ENCODE data around the gene INSR.
"Not testable (repeated sequence)": the region's sequence is repeated elsewhere in the genome, so short reads cannot be mapped to it uniquely, and the experiment has no call there.

INSR gene

GRCh38 chr19:7227735-7228134, 66.5 kb downstream of the INSR start:
- no peak overlapping the region for H3K9ac ChIP-seq (ENCODE audit: low read length in 5 of 5)
- H3K27me3 ChIP-seq (ENCODE audit: control insufficient read depth in 5 of 5, insufficient read depth in 4 of 5, low read length in 5 of 5) = no peaks in the 10 kb centered on the region
- H3K36me3 ChIP-seq (ENCODE audit: control insufficient read depth in 5 of 5, insufficient read depth in 5 of 5, low read length in 5 of 5) = no peaks in the 10 kb centered on the region
- peaks cover 1 to 39% (median 26%) of the 10 kb centered on the region in 5 donors for H3K4me1 ChIP-seq (ENCODE audit: control insufficient read depth in 5 of 5, insufficient read depth in 5 of 5, low read length in 5 of 5)
- no peak overlapping the region for H3K27ac ChIP-seq (ENCODE audit: low read depth, low read length)
- H3K4me3 ChIP-seq (ENCODE audit: low read depth in 1 of 5, low read length in 5 of 5) = no peak overlapping the region
- no peaks in the 10 kb centered on the region for H3K9me3 ChIP-seq (ENCODE audit: control insufficient read depth in 5 of 5, low read length in 5 of 5)

- H3K9ac ChIP-seq (ENCODE audit: low read length in 5 of 5); H3K27me3 ChIP-seq (ENCODE audit: control insufficient read depth in 5 of 5, insufficient read depth in 4 of 5, low read length in 5 of 5); H3K36me3 ChIP-seq (ENCODE audit: control insufficient read depth in 5 of 5, insufficient read depth in 5 of 5, low read length in 5 of 5); H3K4me3 ChIP-seq (ENCODE audit: low read depth in 1 of 5, low read length in 5 of 5); H3K9me3 ChIP-seq (ENCODE audit: control insufficient read depth in 5 of 5, low read length in 5 of 5); H3K27ac ChIP-seq (ENCODE audit: low read depth, low read length): not testable (repeated sequence)
- peaks cover 1 to 41% (median 29%) of the 10 kb centered on the region in 5 donors for H3K4me1 ChIP-seq (ENCODE audit: control insufficient read depth in 5 of 5, insufficient read depth in 5 of 5, low read length in 5 of 5)
Measured at GRCh38 chr19:7227149-7227548, 67.1 kb downstream of the INSR start.

GRCh38 chr19:7226739-7227138, 67.5 kb downstream of the INSR start:
- H3K36me3 ChIP-seq (ENCODE audit: control insufficient read depth in 5 of 5, insufficient read depth in 5 of 5, low read length in 5 of 5) = no peaks in the 10 kb centered on the region
- H3K27me3 ChIP-seq (ENCODE audit: control insufficient read depth in 5 of 5, insufficient read depth in 4 of 5, low read length in 5 of 5) = no peaks in the 10 kb centered on the region
- peaks cover 1 to 42% (median 29%) of the 10 kb centered on the region in 5 donors for H3K4me1 ChIP-seq (ENCODE audit: control insufficient read depth in 5 of 5, insufficient read depth in 5 of 5, low read length in 5 of 5)
- no peak overlapping the region for H3K9ac ChIP-seq (ENCODE audit: low read length in 5 of 5)
- no peak overlapping the region for H3K27ac ChIP-seq (ENCODE audit: low read depth, low read length)
- H3K9me3 ChIP-seq (ENCODE audit: control insufficient read depth in 5 of 5, low read length in 5 of 5) = no peaks in the 10 kb centered on the region
- no peak overlapping the region for H3K4me3 ChIP-seq (ENCODE audit: low read depth in 1 of 5, low read length in 5 of 5)

GRCh38 chr19:7225741-7226140, 68.5 kb downstream of the INSR start:
- H3K9ac ChIP-seq (ENCODE audit: low read length in 5 of 5) = no peak overlapping the region
- H3K4me1 ChIP-seq (ENCODE audit: control insufficient read depth in 5 of 5, insufficient read depth in 5 of 5, low read length in 5 of 5) = peaks cover 0 to 39% (median 26%) of the 10 kb centered on the region in 5 donors
- no peaks in the 10 kb centered on the region for H3K36me3 ChIP-seq (ENCODE audit: control insufficient read depth in 5 of 5, insufficient read depth in 5 of 5, low read length in 5 of 5)
- H3K27me3 ChIP-seq (ENCODE audit: control insufficient read depth in 5 of 5, insufficient read depth in 4 of 5, low read length in 5 of 5) = no peaks in the 10 kb centered on the region
- H3K4me3 ChIP-seq (ENCODE audit: low read depth in 1 of 5, low read length in 5 of 5) = no peak overlapping the region
- H3K9me3 ChIP-seq (ENCODE audit: control insufficient read depth in 5 of 5, low read length in 5 of 5) = no peaks in the 10 kb centered on the region
- H3K27ac ChIP-seq (ENCODE audit: low read depth, low read length) = no peak overlapping the region

- H3K9ac ChIP-seq (ENCODE audit: low read length in 5 of 5) = no peak overlapping the region
- H3K4me3 ChIP-seq (ENCODE audit: low read depth in 1 of 5, low read length in 5 of 5) = peak overlapping the region in 1 of 5 donors; percentile 4
- H3K4me1 ChIP-seq (ENCODE audit: control insufficient read depth in 5 of 5, insufficient read depth in 5 of 5, low read length in 5 of 5) = peaks cover 0 to 32% (median 22%) of the 10 kb centered on the region in 5 donors
- H3K9me3 ChIP-seq (ENCODE audit: control insufficient read depth in 5 of 5, low read length in 5 of 5) = no peaks in the 10 kb centered on the region
- H3K27me3 ChIP-seq (ENCODE audit: control insufficient read depth in 5 of 5, insufficient read depth in 4 of 5, low read length in 5 of 5) = no peaks in the 10 kb centered on the region
- no peaks in the 10 kb centered on the region for H3K36me3 ChIP-seq (ENCODE audit: control insufficient read depth in 5 of 5, insufficient read depth in 5 of 5, low read length in 5 of 5)
- peak overlapping the region; percentile 65 for H3K27ac ChIP-seq (ENCODE audit: low read depth, low read length)
Measured at GRCh38 chr19:7224995-7225394, 69.2 kb downstream of the INSR start.

GRCh38 chr19:7224209-7224686, 70.0 kb downstream of the INSR start:
- H3K36me3 ChIP-seq (ENCODE audit: control insufficient read depth in 5 of 5, insufficient read depth in 5 of 5, low read length in 5 of 5) = no peaks in the 10 kb centered on the region
- peak overlapping the region; percentile 65 for H3K27ac ChIP-seq (ENCODE audit: low read depth, low read length)
- peak overlapping the region in 2 of 5 donors; percentile 8 to 38 for H3K9ac ChIP-seq (ENCODE audit: low read length in 5 of 5)
- H3K4me3 ChIP-seq (ENCODE audit: low read depth in 1 of 5, low read length in 5 of 5) = peak overlapping the region in 4 of 5 donors; percentile 4 to 37 (median 33)
- peaks cover 0 to 31% (median 21%) of the 10 kb centered on the region in 5 donors for H3K4me1 ChIP-seq (ENCODE audit: control insufficient read depth in 5 of 5, insufficient read depth in 5 of 5, low read length in 5 of 5)
- no peaks in the 10 kb centered on the region for H3K9me3 ChIP-seq (ENCODE audit: control insufficient read depth in 5 of 5, low read length in 5 of 5)
- no peaks in the 10 kb centered on the region for H3K27me3 ChIP-seq (ENCODE audit: control insufficient read depth in 5 of 5, insufficient read depth in 4 of 5, low read length in 5 of 5)

- H3K4me1 ChIP-seq (ENCODE audit: control insufficient read depth in 5 of 5, insufficient read depth in 5 of 5, low read length in 5 of 5) = peaks cover 0 to 31% (median 21%) of the 10 kb centered on the region in 5 donors
- no peaks in the 10 kb centered on the region for H3K27me3 ChIP-seq (ENCODE audit: control insufficient read depth in 5 of 5, insufficient read depth in 4 of 5, low read length in 5 of 5)
- no peaks in the 10 kb centered on the region for H3K9me3 ChIP-seq (ENCODE audit: control insufficient read depth in 5 of 5, low read length in 5 of 5)
- no peak overlapping the region for H3K4me3 ChIP-seq (ENCODE audit: low read depth in 1 of 5, low read length in 5 of 5)
- H3K36me3 ChIP-seq (ENCODE audit: control insufficient read depth in 5 of 5, insufficient read depth in 5 of 5, low read length in 5 of 5) = no peaks in the 10 kb centered on the region
- H3K27ac ChIP-seq (ENCODE audit: low read depth, low read length) = no peak overlapping the region
- no peak overlapping the region for H3K9ac ChIP-seq (ENCODE audit: low read length in 5 of 5)
Measured at GRCh38 chr19:7223429-7223828, 70.8 kb downstream of the INSR start.

- H3K9me3 ChIP-seq (ENCODE audit: control insufficient read depth in 5 of 5, low read length in 5 of 5) = no peaks in the 10 kb centered on the region
- H3K27ac ChIP-seq (ENCODE audit: low read depth, low read length) = no peak overlapping the region
- no peaks in the 10 kb centered on the region for H3K27me3 ChIP-seq (ENCODE audit: control insufficient read depth in 5 of 5, insufficient read depth in 4 of 5, low read length in 5 of 5)
- no peak overlapping the region for H3K4me3 ChIP-seq (ENCODE audit: low read depth in 1 of 5, low read length in 5 of 5)
- H3K36me3 ChIP-seq (ENCODE audit: control insufficient read depth in 5 of 5, insufficient read depth in 5 of 5, low read length in 5 of 5) = no peaks in the 10 kb centered on the region
- H3K4me1 ChIP-seq (ENCODE audit: control insufficient read depth in 5 of 5, insufficient read depth in 5 of 5, low read length in 5 of 5) = peaks cover 0 to 7% (median 6%) of the 10 kb centered on the region in 5 donors
- H3K9ac ChIP-seq (ENCODE audit: low read length in 5 of 5) = no peak overlapping the region
Measured at GRCh38 chr19:7219056-7219455, 75.2 kb downstream of the INSR start.

- no peak overlapping the region for H3K9ac ChIP-seq (ENCODE audit: low read length in 5 of 5)
- no peaks in the 10 kb centered on the region for H3K9me3 ChIP-seq (ENCODE audit: control insufficient read depth in 5 of 5, low read length in 5 of 5)
- H3K36me3 ChIP-seq (ENCODE audit: control insufficient read depth in 5 of 5, insufficient read depth in 5 of 5, low read length in 5 of 5) = no peaks in the 10 kb centered on the region
- peaks cover 0 to 11% (median 9%) of the 10 kb centered on the region in 5 donors for H3K4me1 ChIP-seq (ENCODE audit: control insufficient read depth in 5 of 5, insufficient read depth in 5 of 5, low read length in 5 of 5)
- no peak overlapping the region for H3K4me3 ChIP-seq (ENCODE audit: low read depth in 1 of 5, low read length in 5 of 5)
- no peak overlapping the region for H3K27ac ChIP-seq (ENCODE audit: low read depth, low read length)
- no peaks in the 10 kb centered on the region for H3K27me3 ChIP-seq (ENCODE audit: control insufficient read depth in 5 of 5, insufficient read depth in 4 of 5, low read length in 5 of 5)
Measured at GRCh38 chr19:7217861-7218260, 76.4 kb downstream of the INSR start.

- Histone ChIP-seq H3K27me3 (ENCODE audit: control insufficient read depth in 5 of 5, insufficient read depth in 4 of 5, low read length in 5 of 5) (no peaks in the 10 kb centered on the region), H3K36me3 (ENCODE audit: control insufficient read depth in 5 of 5, insufficient read depth in 5 of 5, low read length in 5 of 5) (no peaks in the 10 kb centered on the region), H3K9me3 (ENCODE audit: control insufficient read depth in 5 of 5, low read length in 5 of 5) (no peaks in the 10 kb centered on the region), H3K4me3 (ENCODE audit: low read depth in 1 of 5, low read length in 5 of 5) (no peak overlapping the region), H3K9ac (ENCODE audit: low read length in 5 of 5) (no peak overlapping the region), H3K27ac (ENCODE audit: low read depth, low read length) (no peak overlapping the region), H3K4me1 (ENCODE audit: control insufficient read depth in 5 of 5, insufficient read depth in 5 of 5, low read length in 5 of 5) (peaks cover 0 to 9% (median 6%) of the 10 kb centered on the region in 5 donors)
Measured at GRCh38 chr19:7216373-7216902, 77.8 kb downstream of the INSR start.

All from subcutaneous abdominal adipose tissue (tissue), 5 donors.